ENCODE measurements around the gene NTN1.

Gene NTN1

GRCh38 chr17:9023392-9024218, 2.3 kb downstream of the NTN1 start:
- H3K4me3 ChIP-seq (ENCODE audit: low read length) = peak overlapping the region; percentile 28
- WGBS = 4% methylated on average over 46 of the region's 49 CpGs
- no peak overlapping the region for H3K9ac ChIP-seq (ENCODE audit: low read depth, low read length)
- peaks cover 96% of the 10 kb centered on the region for H3K27me3 ChIP-seq (ENCODE audit: insufficient read depth, low read length)
- peaks cover 32% of the 10 kb centered on the region for H3K4me1 ChIP-seq (ENCODE audit: insufficient read depth, low read length)
- H3K9me3 ChIP-seq (ENCODE audit: insufficient read depth, low read depth, low read length) = no peaks in the 10 kb centered on the region
- H3K36me3 ChIP-seq (ENCODE audit: insufficient read depth, low read length) = no peaks in the 10 kb centered on the region
- no peak overlapping the region for H3K27ac ChIP-seq (ENCODE audit: low read depth, low read length)

GRCh38 chr17:9024497-9024896, 3.2 kb downstream of the NTN1 start:
- Histone ChIP-seq H3K4me3 (ENCODE audit: low read length) (peak overlapping the region; percentile 32), H3K9me3 (ENCODE audit: insufficient read depth, low read depth, low read length) (no peaks in the 10 kb centered on the region), H3K9ac (ENCODE audit: low read depth, low read length) (no peak overlapping the region), H3K36me3 (ENCODE audit: insufficient read depth, low read length) (no peaks in the 10 kb centered on the region), H3K4me1 (ENCODE audit: insufficient read depth, low read length) (peaks cover 41% of the 10 kb centered on the region), H3K27me3 (ENCODE audit: insufficient read depth, low read length) (peaks cover 96% of the 10 kb centered on the region), H3K27ac (ENCODE audit: low read depth, low read length) (no peak overlapping the region)
- 1% methylated on average over 14 of the region's 14 CpGs for WGBS

GRCh38 chr17:9026741-9027140, 5.4 kb downstream of the NTN1 start:
- no peak overlapping the region for H3K4me3 ChIP-seq (ENCODE audit: low read length)
- WGBS = 74% methylated on average over 8 of the region's 8 CpGs
- no peaks in the 10 kb centered on the region for H3K9me3 ChIP-seq (ENCODE audit: insufficient read depth, low read depth, low read length)
- no peak overlapping the region for H3K27ac ChIP-seq (ENCODE audit: low read depth, low read length)
- H3K9ac ChIP-seq (ENCODE audit: low read depth, low read length) = no peak overlapping the region
- H3K27me3 ChIP-seq (ENCODE audit: insufficient read depth, low read length) = peaks cover 75% of the 10 kb centered on the region
- no peaks in the 10 kb centered on the region for H3K36me3 ChIP-seq (ENCODE audit: insufficient read depth, low read length)
- peaks cover 41% of the 10 kb centered on the region for H3K4me1 ChIP-seq (ENCODE audit: insufficient read depth, low read length)

GRCh38 chr17:9028202-9028987, 7.1 kb downstream of the NTN1 start:
- no peak overlapping the region for H3K9ac ChIP-seq (ENCODE audit: low read depth, low read length)
- H3K9me3 ChIP-seq (ENCODE audit: insufficient read depth, low read depth, low read length) = no peaks in the 10 kb centered on the region
- H3K27ac ChIP-seq (ENCODE audit: low read depth, low read length) = no peak overlapping the region
- no peak overlapping the region for H3K4me3 ChIP-seq (ENCODE audit: low read length)
- no peaks in the 10 kb centered on the region for H3K36me3 ChIP-seq (ENCODE audit: insufficient read depth, low read length)
- 70% methylated on average over 11 of the region's 11 CpGs for WGBS
- peaks cover 39% of the 10 kb centered on the region for H3K4me1 ChIP-seq (ENCODE audit: insufficient read depth, low read length)
- peaks cover 64% of the 10 kb centered on the region for H3K27me3 ChIP-seq (ENCODE audit: insufficient read depth, low read length)

- no peaks in the 10 kb centered on the region for H3K9me3 ChIP-seq (ENCODE audit: insufficient read depth, low read depth, low read length)
- peaks cover 57% of the 10 kb centered on the region for H3K27me3 ChIP-seq (ENCODE audit: insufficient read depth, low read length)
- no peak overlapping the region for H3K27ac ChIP-seq (ENCODE audit: low read depth, low read length)
- no peak overlapping the region for H3K4me3 ChIP-seq (ENCODE audit: low read length)
- H3K4me1 ChIP-seq (ENCODE audit: insufficient read depth, low read length) = peaks cover 32% of the 10 kb centered on the region
- no peaks in the 10 kb centered on the region for H3K36me3 ChIP-seq (ENCODE audit: insufficient read depth, low read length)
- no peak overlapping the region for H3K9ac ChIP-seq (ENCODE audit: low read depth, low read length)
- 86% methylated on average over 13 of the region's 13 CpGs for WGBS
Measured at GRCh38 chr17:9028988-9029570, 7.8 kb downstream of the NTN1 start.

- WGBS = 89% methylated on average over 9 of the region's 9 CpGs
- Histone ChIP-seq H3K9me3 (ENCODE audit: insufficient read depth, low read depth, low read length) (no peaks in the 10 kb centered on the region), H3K27me3 (ENCODE audit: insufficient read depth, low read length) (peaks cover 26% of the 10 kb centered on the region), H3K9ac (ENCODE audit: low read depth, low read length) (no peak overlapping the region), H3K27ac (ENCODE audit: low read depth, low read length) (no peak overlapping the region), H3K4me3 (ENCODE audit: low read length) (no peak overlapping the region), H3K36me3 (ENCODE audit: insufficient read depth, low read length) (no peaks in the 10 kb centered on the region), H3K4me1 (ENCODE audit: insufficient read depth, low read length) (peaks cover 15% of the 10 kb centered on the region; the same call in 1 of the 2 replicates)
Measured at GRCh38 chr17:9032151-9032550, 10.8 kb downstream of the NTN1 start.

GRCh38 chr17:9032583-9032982, 11.3 kb downstream of the NTN1 start:
- WGBS = 86% methylated on average over 10 of the region's 10 CpGs

GRCh38 chr17:9035249-9035648, 13.9 kb downstream of the NTN1 start:
- no peaks in the 10 kb centered on the region for H3K4me1 ChIP-seq (ENCODE audit: insufficient read depth, low read length)
- no peak overlapping the region for H3K9ac ChIP-seq (ENCODE audit: low read depth, low read length)
- no peak overlapping the region for H3K27ac ChIP-seq (ENCODE audit: low read depth, low read length)
- H3K9me3 ChIP-seq (ENCODE audit: insufficient read depth, low read depth, low read length) = peaks cover 10% of the 10 kb centered on the region; the same call in 1 of the 2 replicates
- H3K27me3 ChIP-seq (ENCODE audit: insufficient read depth, low read length) = peaks cover 5% of the 10 kb centered on the region; the same call in 1 of the 2 replicates
- H3K4me3 ChIP-seq (ENCODE audit: low read length) = no peak overlapping the region
- WGBS = 97% methylated on average over 1 of the region's 1 CpG
- no peaks in the 10 kb centered on the region for H3K36me3 ChIP-seq (ENCODE audit: insufficient read depth, low read length)

More at GRCh38 chr17:9032583-9032982, 11.3 kb downstream of the NTN1 start:
- no peak overlapping the region for H3K9ac ChIP-seq (ENCODE audit: low read depth, low read length)
- no peaks in the 10 kb centered on the region for H3K9me3 ChIP-seq (ENCODE audit: insufficient read depth, low read depth, low read length)
- no peak overlapping the region for H3K27ac ChIP-seq (ENCODE audit: low read depth, low read length)
- H3K27me3 ChIP-seq (ENCODE audit: insufficient read depth, low read length) = peaks cover 22% of the 10 kb centered on the region
- peaks cover 15% of the 10 kb centered on the region; the same call in 1 of the 2 replicates for H3K4me1 ChIP-seq (ENCODE audit: insufficient read depth, low read length)
- no peak overlapping the region for H3K4me3 ChIP-seq (ENCODE audit: low read length)
- H3K36me3 ChIP-seq (ENCODE audit: insufficient read depth, low read length) = no peaks in the 10 kb centered on the region

- Histone ChIP-seq H3K4me1 (ENCODE audit: insufficient read depth, low read length) (no peaks in the 10 kb centered on the region), H3K36me3 (ENCODE audit: insufficient read depth, low read length) (no peaks in the 10 kb centered on the region), H3K4me3 (ENCODE audit: low read length) (no peak overlapping the region), H3K27ac (ENCODE audit: low read depth, low read length) (no peak overlapping the region), H3K27me3 (ENCODE audit: insufficient read depth, low read length) (0 out of 2 replicates have a peak, but pooled peaks cover 5% of the 10 kb centered on the region), H3K9ac (ENCODE audit: low read depth, low read length) (no peak overlapping the region), H3K9me3 (ENCODE audit: insufficient read depth, low read depth, low read length) (peaks cover 16% of the 10 kb centered on the region; the same call in 1 of the 2 replicates)
- 90% methylated on average over 4 of the region's 4 CpGs for WGBS
Measured at GRCh38 chr17:9036336-9036735, 15.0 kb downstream of the NTN1 start.

GRCh38 chr17:9037736-9038135, 16.4 kb downstream of the NTN1 start:
- Histone ChIP-seq H3K9ac (ENCODE audit: low read depth, low read length) (no peak overlapping the region), H3K27me3 (ENCODE audit: insufficient read depth, low read length) (no peaks in the 10 kb centered on the region)
- whole genome bisulfite sequencing = 76% methylated on average over 2 of the region's 2 CpGs

GRCh38 chr17:9038380-9038779, 17.1 kb downstream of the NTN1 start:
- no peak overlapping the region for H3K9ac ChIP-seq (ENCODE audit: low read depth, low read length)
- WGBS = 86% methylated on average over 1 of the region's 1 CpG
- no peaks in the 10 kb centered on the region for H3K27me3 ChIP-seq (ENCODE audit: insufficient read depth, low read length)
- peaks cover 16% of the 10 kb centered on the region; the same call in 1 of the 2 replicates for H3K9me3 ChIP-seq (ENCODE audit: insufficient read depth, low read depth, low read length)
- H3K27ac ChIP-seq (ENCODE audit: low read depth, low read length) = no peak overlapping the region
- no peaks in the 10 kb centered on the region for H3K36me3 ChIP-seq (ENCODE audit: insufficient read depth, low read length)
- no peaks in the 10 kb centered on the region for H3K4me1 ChIP-seq (ENCODE audit: insufficient read depth, low read length)
- no peak overlapping the region for H3K4me3 ChIP-seq (ENCODE audit: low read length)

More at GRCh38 chr17:9037736-9038135, 16.4 kb downstream of the NTN1 start:
- H3K36me3 ChIP-seq (ENCODE audit: insufficient read depth, low read length) = no peaks in the 10 kb centered on the region
- no peak overlapping the region for H3K4me3 ChIP-seq (ENCODE audit: low read length)
- H3K27ac ChIP-seq (ENCODE audit: low read depth, low read length) = no peak overlapping the region
- no peaks in the 10 kb centered on the region for H3K4me1 ChIP-seq (ENCODE audit: insufficient read depth, low read length)
- H3K9me3 ChIP-seq (ENCODE audit: insufficient read depth, low read depth, low read length) = peaks cover 16% of the 10 kb centered on the region; the same call in 1 of the 2 replicates

All from HUES64 (cell line).